AG09319 (cell line): Measurements from ENCODE around the gene SKI.

Experiments
- DNase-seq: peaks from one replicate; pipeline ENCODE4 v3.0.0-alpha.2; 2010; ENCODE audit warnings: low read depth; ENCODE audit errors: extremely low read depth
- TF ChIP-seq, protein P1 (sequence below): IDR thresholded peaks from 2 replicates; pipeline ENCODE4 v1.5.1; 2011; ENCODE audit warnings: low read depth, mild to moderate bottlenecking, inconsistent platforms, low read length, moderate library complexity

SKI gene

DNA sequence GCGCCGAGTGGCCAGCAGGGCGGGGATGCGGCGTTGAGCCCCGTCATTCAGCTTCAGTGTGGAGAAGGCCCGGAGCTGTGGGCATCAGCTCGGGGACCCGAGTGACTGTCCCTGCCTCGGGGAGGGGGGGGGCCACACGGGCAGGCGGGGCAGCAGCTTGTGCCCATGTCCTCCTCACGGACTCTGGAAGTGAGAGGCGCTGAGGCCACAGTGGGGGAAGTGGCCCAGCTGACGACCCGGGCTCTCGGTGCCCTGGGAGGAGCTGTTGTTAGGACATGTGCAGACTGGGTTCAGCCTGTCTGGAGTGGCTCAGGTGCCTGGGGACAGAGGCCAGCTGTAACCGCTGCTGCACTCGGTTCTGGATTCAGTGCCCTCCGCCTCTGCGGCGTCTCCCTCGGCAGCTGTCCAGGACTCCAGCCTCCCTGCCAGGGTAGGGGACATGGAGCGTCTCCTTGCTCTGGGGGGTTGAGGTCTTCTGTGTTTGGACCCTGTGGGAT is 71.1 kb downstream of the SKI start:
- TF ChIP-seq, protein P1, sequence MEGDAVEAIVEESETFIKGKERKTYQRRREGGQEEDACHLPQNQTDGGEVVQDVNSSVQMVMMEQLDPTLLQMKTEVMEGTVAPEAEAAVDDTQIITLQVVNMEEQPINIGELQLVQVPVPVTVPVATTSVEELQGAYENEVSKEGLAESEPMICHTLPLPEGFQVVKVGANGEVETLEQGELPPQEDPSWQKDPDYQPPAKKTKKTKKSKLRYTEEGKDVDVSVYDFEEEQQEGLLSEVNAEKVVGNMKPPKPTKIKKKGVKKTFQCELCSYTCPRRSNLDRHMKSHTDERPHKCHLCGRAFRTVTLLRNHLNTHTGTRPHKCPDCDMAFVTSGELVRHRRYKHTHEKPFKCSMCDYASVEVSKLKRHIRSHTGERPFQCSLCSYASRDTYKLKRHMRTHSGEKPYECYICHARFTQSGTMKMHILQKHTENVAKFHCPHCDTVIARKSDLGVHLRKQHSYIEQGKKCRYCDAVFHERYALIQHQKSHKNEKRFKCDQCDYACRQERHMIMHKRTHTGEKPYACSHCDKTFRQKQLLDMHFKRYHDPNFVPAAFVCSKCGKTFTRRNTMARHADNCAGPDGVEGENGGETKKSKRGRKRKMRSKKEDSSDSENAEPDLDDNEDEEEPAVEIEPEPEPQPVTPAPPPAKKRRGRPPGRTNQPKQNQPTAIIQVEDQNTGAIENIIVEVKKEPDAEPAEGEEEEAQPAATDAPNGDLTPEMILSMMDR = no peak

DNA sequence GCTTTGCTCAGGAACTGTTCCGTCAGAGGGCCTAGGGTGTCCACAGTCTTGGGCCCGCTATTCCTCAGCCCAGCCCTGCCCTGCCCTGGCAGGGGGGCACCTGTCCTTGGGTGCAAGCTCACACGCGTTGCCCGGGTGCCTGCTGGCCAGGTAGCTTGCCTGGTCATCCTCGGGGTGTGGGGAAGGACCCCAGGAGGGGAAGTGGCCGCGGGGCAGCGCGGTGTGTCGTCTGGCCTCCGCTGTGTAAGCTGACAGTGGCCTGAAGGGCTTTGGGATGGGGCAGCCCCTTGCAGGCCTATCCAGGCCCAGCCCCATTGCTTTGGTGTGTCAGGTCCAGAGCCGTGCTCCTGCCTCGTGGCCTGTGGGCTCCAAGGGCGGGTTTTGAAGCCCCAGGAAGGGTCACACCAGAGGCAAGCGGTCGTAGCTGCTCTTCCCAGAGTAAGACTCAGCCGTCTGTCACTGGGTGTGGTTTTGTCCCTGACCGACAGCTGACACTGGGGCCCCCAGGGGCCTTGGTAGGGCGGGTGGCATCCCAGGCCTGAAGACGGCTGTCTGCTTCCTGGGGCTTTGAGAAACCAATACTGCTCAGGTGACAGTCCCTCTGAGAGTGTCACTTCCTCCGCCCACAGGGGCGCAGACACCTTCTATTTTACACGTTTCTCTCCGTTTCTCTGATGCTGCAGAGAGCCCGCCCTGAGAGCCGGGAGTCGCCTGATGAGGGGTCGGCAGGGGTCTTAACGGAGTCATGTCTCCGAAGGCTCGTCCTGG is 72.1 kb downstream of the SKI start:
- TF ChIP-seq, protein P1 = no peak
- DNase-seq = no peak

More for the DNA sequence above, 71.1 kb downstream of the SKI start:
- DNase-seq = no peak

DNA sequence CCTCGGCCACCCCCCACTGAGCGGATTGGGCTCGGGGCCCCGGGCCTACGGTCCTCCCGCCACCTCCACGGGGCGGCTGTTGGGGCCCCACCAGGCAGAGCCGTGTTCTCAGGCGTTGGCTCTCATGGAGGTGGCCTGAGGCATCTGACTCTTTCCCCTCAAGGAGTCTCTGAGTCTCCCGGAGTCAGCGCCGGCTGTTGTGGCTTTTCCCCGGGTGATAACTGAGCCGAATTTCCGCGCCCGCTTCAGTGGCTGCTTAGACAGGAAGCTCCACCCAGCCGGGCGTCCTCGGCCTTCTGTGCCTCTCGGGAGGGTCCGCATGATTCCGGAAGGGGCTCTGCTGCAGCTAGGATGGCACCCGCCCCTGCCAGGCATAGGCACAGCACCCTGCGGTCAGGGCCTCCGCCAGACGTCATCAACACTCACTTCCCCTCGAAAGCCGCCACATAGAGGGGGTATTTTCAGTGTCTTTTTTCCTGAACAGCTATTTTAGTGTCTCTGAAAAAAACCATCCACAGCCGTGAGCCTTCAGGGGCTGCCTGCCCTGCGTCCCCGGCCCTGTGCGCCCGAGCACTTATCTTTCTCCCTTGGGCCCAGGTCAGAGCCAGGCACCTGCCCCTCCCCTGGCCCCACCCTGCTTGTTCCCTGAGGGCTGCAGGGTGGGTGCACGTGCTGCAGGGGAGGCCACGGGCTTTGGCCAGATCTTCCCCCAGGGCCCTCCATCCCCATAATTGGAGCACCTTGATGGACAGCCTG is 72.9 kb downstream of the SKI start:
- DNase-seq = no peak
- TF ChIP-seq, protein P1 = no peak

DNA sequence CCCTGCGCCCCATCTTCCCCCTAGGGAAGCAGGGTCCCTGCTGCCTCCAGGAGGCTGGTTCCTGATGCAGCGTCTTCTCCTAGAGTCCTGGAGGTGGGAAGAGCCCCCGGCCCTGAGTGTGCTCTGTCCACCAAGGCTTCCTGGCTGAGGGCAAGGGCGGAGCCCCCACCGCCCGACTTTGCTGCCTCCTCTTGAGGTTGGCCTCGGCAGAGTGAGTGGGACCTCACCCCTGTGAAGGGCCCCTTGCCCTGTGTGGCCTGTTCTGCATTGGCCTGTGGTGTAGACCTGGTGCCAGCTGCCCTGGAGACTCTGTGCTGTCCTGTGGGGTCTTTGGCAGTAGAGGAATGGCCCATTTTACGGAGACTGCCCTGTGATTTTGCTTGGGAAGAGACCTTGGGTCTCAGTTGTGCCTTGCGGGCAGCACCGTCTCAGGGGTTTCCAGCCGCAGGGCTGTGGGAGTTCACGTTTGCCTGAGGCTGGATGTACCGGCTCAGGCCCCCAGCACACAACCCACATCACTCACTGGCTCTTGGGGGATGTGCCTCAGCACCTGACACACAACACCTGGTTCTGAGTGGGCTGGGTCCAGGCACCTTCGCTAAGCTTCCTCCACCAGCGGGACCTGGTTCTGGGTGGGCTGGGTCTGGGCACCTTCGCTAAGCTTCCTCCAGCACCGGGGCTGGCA is 73.6 kb downstream of the SKI start:
- no peak for DNase-seq
- TF ChIP-seq, protein P1 = no peak

DNA sequence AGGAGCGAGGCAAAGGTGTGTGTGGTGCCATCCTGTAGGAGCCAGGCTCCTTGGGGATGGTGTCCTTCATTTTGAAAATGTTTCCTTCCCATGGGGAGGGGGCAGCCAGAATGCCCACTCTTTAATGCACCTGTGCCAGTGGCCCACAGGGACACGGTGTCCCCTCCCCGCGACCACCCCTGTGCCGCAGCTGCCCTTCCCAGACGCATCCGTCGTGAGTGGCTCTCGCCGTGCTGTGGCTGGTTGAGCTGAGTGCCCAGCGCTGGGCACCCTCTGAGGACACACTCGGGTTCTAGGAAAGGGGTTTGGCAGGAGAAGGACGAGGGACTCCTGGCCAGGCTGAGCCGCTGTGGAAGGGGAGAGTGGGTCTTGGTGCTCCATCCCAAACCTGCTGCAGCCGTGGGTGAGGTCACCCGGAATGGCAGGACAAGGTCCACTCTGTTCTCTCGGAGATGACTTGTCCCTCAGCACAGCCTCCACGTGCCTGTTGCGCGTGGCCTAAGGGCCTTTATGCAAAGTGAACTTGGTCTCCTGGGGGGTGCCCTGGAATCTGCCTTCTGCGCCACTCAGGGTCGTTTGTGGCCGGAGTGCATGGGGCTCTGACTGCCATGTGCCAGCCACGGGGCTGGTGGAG is 74.3 kb downstream of the SKI start:
- DNase-seq = no peak
- TF ChIP-seq, protein P1 = no peak

DNA sequence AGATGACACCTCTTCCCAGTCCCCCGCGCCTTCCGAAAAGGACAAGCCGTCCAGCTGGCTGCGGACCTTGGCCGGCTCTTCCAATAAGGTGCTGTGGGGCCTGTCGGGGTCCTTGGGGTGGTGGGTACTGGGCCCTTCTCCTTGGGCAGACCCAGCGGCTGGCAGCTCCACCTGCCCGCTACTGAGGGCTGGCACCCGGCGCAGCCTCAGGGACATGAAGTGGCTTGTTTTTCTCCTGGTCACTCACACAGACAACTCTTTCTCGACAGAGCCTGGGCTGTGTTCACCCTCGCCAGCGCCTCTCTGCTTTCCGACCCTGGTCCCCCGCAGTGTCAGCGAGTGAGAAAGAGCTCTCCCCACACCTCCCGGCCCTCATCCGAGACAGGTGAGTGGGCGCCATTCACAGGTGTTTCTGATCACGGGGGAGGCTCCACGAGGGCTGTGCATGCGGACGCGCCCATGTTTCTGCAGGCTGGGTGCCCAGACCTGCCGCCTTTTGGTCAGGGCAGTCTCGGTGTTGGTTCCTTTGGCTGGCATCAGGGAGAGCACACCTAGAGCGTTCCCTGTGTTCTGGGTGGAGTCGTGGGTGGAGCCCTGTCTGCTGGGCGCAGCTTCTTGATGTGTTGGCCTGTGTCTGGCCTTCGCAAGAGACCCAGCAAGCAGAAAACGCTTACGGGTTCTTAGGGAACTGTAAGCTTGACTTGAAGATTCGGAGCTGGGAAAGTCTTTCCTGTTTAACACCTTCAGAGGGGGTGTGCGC is 75.1 kb downstream of the SKI start:
- DNase-seq = no peak
- TF ChIP-seq, protein P1 = no peak
